Inferior parietal cortex (tissue), 1 donor: Measurements from ENCODE around the gene IDE.
"Not testable (repeated sequence)": the region's sequence is repeated elsewhere in the genome, so short reads cannot be mapped to it uniquely, and the experiment has no call there.

ENCODE experiments used
- DNase-seq: peaks from one replicate; pipeline ENCODE4 v3.0.0-alpha.2; 2016; ENCODE audit errors: extremely low spot score

The IDE gene

GRCh38 chr10:92419740-92420545 is 153.9 kb downstream of the IDE start:
- no peak for DNase-seq

DNA sequence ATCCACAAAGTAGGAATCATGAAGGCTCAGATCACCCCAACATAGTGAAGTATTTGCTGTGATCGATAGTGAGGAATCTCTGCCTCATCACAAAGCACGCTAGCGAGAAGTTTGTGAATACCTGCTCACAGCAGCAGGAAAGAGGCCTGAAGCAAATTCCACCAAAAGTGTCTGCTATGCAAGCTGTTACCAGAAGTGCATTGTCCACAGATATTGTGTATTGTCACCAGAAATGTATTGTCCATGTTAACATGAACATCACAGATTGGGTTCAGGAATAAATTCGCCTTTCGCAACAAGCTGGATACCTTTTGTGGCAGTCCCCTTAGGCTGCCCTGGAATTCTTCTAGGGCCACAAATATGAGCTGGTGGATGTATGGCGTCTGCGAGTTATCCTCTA is 155.0 kb downstream of the IDE start:
- DNase-seq: no peak

DNA sequence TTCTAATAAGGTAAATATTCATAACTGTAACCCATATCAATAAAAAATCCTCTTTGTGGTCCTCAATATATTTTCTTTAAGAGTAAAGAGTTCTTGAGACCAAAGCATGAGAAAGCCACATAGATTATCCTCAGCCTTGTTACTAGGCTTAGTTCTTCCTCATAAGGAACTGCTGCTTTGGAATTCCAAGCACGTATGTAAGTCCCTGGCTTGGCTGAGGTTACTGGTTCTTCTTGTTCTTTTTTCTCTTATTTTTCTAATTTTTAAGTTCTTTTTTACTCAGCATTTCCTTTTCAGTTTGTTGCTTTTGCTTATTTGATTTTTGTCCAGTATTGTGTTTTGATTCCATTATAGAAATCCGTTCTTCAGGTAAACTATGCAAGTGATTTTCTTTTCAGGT is 155.7 kb downstream of the IDE start:
- no peak for DNase-seq

DNA sequence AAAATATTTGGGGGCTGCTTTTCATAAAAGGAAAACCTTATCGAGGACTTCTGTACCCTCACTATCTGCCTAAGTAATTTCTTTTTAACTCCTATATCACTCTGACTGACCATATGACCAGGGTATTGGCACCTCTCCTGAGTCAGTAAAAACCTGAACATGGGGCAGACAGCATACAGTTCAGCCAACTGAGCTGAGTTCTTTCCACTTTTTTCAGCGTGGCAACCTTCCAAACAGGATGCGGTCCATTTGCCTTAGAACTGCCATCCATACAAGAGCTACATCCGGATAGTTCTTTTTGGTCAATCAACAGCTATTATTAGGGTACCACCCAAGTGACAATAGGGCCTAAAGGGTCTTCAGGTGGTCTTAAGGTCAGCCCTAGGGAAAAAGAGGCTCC is 160.4 kb downstream of the IDE start:
- DNase-seq: no peak

- DNase-seq: no peak
These were observed 160.9 kb downstream of the IDE start for GRCh38 chr10:92413011-92413410.

DNA sequence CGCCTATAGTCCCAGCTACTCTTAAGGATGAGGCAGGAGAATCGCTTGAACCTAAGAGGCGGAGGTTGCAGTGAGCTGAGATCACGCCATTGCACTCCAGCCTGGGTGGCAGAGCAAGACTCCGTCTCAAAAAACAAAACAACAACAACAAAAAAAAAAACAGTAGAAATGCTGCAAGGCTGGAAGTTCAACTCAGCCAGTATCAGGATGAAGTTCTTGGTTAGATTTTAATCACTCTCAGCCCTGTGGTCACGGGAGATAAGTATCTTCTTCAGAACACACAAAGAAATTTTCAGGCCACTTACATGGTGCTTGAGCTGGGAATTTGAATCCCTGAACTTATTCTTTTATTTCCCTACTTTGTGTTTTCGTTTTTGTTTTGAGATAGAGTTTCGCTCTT is 162.5 kb downstream of the IDE start:
- DNase-seq: no peak

DNA sequence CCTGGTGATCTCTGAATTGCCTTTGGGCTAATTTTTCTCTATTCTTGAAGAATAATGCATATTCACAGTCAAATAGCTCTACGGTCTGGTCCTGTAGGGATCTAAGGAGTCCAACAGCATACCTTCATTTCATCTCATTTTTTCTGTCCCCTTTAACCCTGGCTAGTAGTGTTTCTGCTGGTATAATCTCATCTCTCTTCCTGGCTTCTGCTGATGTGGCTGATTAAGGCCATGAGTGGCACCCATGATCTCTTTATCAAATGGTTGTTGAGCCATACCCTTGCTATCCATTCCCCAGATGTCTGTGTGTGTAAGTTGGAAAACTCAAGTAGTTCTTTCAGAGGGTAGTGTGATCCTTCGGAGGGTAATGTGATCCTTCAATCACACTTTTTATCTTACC is 163.4 kb downstream of the IDE start:
- no peak for DNase-seq

- no peak for DNase-seq
These were observed 165.9 kb downstream of the IDE start for GRCh38 chr10:92408017-92408361.

- no peak for DNase-seq
These were observed 166.4 kb downstream of the IDE start for GRCh38 chr10:92407305-92408016.

GRCh38 chr10:92405419-92405924 is 168.4 kb downstream of the IDE start:
- DNase-seq: no peak

- DNase-seq: peak; percentile 36
These were observed 169.1 kb downstream of the IDE start for GRCh38 chr10:92404612-92405418.

- DNase-seq: not testable (repeated sequence)
These were observed 171.7 kb downstream of the IDE start for GRCh38 chr10:92402234-92402633.
